Upper lobe of left lung (tissue), 6 donors: ENCODE data around the gene POMP. TPM values are rescaled to one million over a fixed set of nuclear protein-coding genes. Genes with fewer than 3 reads are reported as not detected.

ENCODE experiments used
- ATAC-seq, 2 donors: fragments of 200-7000 bp; cut with Tn5 transposase; one replicate each; pipeline ENCODE4 v1.9.1; 2022; ENCODE audit warnings: mild to moderate bottlenecking in 2 of 2, moderate library complexity in 2 of 2; ENCODE audit not compliant: low FRiP score in 2 of 2
- DNase-seq, 2 donors: peaks; one replicate each; pipeline ENCODE4 v3.0.0-alpha.2; 2019 to 2020
- H3K27ac ChIP-seq, 4 donors: fragments of 200-600 bp; sonication (generic); one replicate each; pipeline ENCODE4 v1.5.1; 2016 to 2019
- H3K27me3 ChIP-seq, 4 donors: fragments of 200-600 bp; sonication (generic); one replicate each; pipeline ENCODE4 v1.5.1; 2017 to 2019
- H3K36me3 ChIP-seq, 4 donors: fragments of 200-600 bp; sonication (generic); one replicate each; pipeline ENCODE4 v1.5.1; 2016 to 2019
- H3K4me1 ChIP-seq, 4 donors: fragments of 200-600 bp; sonication (generic); one replicate each; pipeline ENCODE4 v1.5.1; 2018 to 2019
- H3K4me3 ChIP-seq, 4 donors: fragments of 200-600 bp; sonication (generic); one replicate each; pipeline ENCODE4 v1.5.1; 2017 to 2019; ENCODE audit warnings: mild to moderate bottlenecking in 2 of 4, moderate library complexity in 1 of 4
- H3K9me3 ChIP-seq, 4 donors: fragments of 200-600 bp; sonication (generic); one replicate each; pipeline ENCODE4 v1.5.1; 2018 to 2019
- EP300 ChIP-seq, 4 donors: sonication (generic); formaldehyde crosslinking; IDR thresholded peaks; one replicate each; pipeline ENCODE4 v1.5.1; 2017; ENCODE audit warnings: antibody characterized with exemption in 4 of 4, control low read depth in 2 of 4
- POLR2A ChIP-seq, 4 donors: fragments of 450-650 bp; IDR thresholded peaks; one replicate each; pipeline ENCODE4 v1.5.1; 2016 to 2017; ENCODE audit warnings: antibody characterized with exemption in 4 of 4, mild to moderate bottlenecking in 2 of 4
- POLR2AphosphoS5 ChIP-seq, 2 donors: sonication (generic); formaldehyde crosslinking; IDR thresholded peaks; one replicate each; pipeline ENCODE4 v1.5.1; 2017; ENCODE audit warnings: antibody characterized with exemption in 2 of 2
- WGBS, 2 donors: methylation state at CpG; one replicate each; pipeline ENCODE4 v1.1.5; 2017 to 2018; 5-methylcytosine and 5-hydroxymethylcytosine counted together
- total RNA-seq, 6 donors: library from RNA; depleted of rRNA in 4 of 6; stranded (reverse); fragments of >200 nt in 4 of 6; gene quantifications; one replicate each; pipeline versions ENCODE4 v1.1.0 to v1.2.1, GENCODE V29; 2016 to 2021
- TF ChIP-seq, protein P1 (sequence below), 6 experiments: fragments of 450-650 bp in 4 of 6; fragments of 200-600 bp in 2 of 6; sonication (generic) in 2 of 6; IDR thresholded peaks; one replicate each; pipeline ENCODE4 v1.5.1; 2016 to 2019; ENCODE audit warnings: antibody characterized with exemption in 6 of 6
- donor health status: DM: no; HTN: no; CAD: no; lungs with moderate emphysema.
- donor health status: DM: no; HTN: yes; CAD: no; lungs with severe emphysema.

Gene POMP
- total RNA-seq, 6 donors from 2014 or later, result 11.5 to 59.8 (median 51.4) TPM

DNA sequence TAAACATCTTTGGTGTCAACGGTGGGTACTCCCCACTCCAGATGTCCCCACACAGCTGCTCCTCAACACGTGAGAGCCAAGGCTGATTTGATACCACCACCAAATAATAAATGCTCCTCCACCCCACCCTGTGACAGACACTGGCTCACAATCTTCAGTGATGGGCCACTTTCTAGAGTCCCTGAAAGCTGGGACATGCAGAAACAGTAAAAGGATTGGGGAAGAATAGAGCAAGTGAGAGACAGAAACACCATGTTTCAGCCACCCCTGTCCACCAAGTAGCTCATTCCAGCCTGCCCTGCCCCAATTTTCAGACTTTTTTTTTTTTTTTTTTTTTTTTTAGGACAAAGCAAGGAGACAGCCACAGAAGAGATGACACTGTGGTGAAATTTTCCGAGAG, 58.2 kb downstream of the POMP start:
- H3K36me3 ChIP-seq, result no peaks in the 10 kb centered on the region
- WGBS, 2 donors, result 64 to 83% methylated on average over 3 of the region's 3 CpGs
- no peaks in the 10 kb centered on the region for H3K27me3 ChIP-seq
- peaks cover 20 to 30% (median 25%) of the 10 kb centered on the region in 4 donors for H3K4me1 ChIP-seq
- H3K27ac ChIP-seq, result peak overlapping the region; percentile 10 to 99 (median 80)
- TF ChIP-seq POLR2AphosphoS5 (IDR thresholded peaks at IDR 0.05) (no peak), EP300 (IDR thresholded peaks at IDR 0.05) (no peak), POLR2A (IDR thresholded peaks at IDR 0.05) (no peak)
- TF ChIP-seq, protein P1, sequence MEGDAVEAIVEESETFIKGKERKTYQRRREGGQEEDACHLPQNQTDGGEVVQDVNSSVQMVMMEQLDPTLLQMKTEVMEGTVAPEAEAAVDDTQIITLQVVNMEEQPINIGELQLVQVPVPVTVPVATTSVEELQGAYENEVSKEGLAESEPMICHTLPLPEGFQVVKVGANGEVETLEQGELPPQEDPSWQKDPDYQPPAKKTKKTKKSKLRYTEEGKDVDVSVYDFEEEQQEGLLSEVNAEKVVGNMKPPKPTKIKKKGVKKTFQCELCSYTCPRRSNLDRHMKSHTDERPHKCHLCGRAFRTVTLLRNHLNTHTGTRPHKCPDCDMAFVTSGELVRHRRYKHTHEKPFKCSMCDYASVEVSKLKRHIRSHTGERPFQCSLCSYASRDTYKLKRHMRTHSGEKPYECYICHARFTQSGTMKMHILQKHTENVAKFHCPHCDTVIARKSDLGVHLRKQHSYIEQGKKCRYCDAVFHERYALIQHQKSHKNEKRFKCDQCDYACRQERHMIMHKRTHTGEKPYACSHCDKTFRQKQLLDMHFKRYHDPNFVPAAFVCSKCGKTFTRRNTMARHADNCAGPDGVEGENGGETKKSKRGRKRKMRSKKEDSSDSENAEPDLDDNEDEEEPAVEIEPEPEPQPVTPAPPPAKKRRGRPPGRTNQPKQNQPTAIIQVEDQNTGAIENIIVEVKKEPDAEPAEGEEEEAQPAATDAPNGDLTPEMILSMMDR (IDR thresholded peaks at IDR 0.05), result no peak
- ATAC-seq, result no peak
- H3K4me3 ChIP-seq, result no peak overlapping the region
- H3K9me3 ChIP-seq, result no peaks in the 10 kb centered on the region
- no peak for DNase-seq

DNA sequence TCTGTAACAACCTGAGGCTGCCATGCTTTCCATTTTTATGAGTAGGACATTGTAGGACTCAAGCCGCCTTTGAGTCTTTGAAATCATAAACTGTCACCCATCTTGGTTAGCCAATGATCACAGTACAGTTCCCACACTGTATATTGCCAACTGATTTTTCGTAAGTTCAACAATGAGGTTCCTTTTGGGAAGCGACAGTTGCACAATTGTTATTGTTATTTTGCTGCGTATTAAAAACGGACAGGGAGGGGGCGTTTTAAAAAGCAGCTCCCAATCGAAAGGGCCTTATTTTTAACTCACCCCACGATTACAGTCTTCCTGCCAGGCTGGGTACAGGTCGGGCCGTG, 59.2 kb downstream of the POMP start:
- WGBS, 2 donors, result 5 to 9% methylated on average over 8 to 10 of the region's 10 CpGs
- Histone ChIP-seq H3K27ac (peak overlapping the region; percentile 95 to 99 (median 96)), H3K36me3 (no peaks in the 10 kb centered on the region), H3K4me3 (peak overlapping the region; percentile 52 to 78 (median 66)), H3K27me3 (no peaks in the 10 kb centered on the region), H3K4me1 (peaks cover 20 to 30% (median 25%) of the 10 kb centered on the region in 4 donors), H3K9me3 (no peaks in the 10 kb centered on the region)
- ATAC-seq, result peak; percentile 3 to 29
- no peak for DNase-seq
- TF ChIP-seq POLR2A (IDR thresholded peaks at IDR 0.05) (no peak), POLR2AphosphoS5 (IDR thresholded peaks at IDR 0.05) (peak in 1 of 2 donors; percentile 88), EP300 (IDR thresholded peaks at IDR 0.05) (peak; percentile 54 to 80 (median 64))
- TF ChIP-seq, protein P1 (IDR thresholded peaks at IDR 0.05), result no peak

DNA sequence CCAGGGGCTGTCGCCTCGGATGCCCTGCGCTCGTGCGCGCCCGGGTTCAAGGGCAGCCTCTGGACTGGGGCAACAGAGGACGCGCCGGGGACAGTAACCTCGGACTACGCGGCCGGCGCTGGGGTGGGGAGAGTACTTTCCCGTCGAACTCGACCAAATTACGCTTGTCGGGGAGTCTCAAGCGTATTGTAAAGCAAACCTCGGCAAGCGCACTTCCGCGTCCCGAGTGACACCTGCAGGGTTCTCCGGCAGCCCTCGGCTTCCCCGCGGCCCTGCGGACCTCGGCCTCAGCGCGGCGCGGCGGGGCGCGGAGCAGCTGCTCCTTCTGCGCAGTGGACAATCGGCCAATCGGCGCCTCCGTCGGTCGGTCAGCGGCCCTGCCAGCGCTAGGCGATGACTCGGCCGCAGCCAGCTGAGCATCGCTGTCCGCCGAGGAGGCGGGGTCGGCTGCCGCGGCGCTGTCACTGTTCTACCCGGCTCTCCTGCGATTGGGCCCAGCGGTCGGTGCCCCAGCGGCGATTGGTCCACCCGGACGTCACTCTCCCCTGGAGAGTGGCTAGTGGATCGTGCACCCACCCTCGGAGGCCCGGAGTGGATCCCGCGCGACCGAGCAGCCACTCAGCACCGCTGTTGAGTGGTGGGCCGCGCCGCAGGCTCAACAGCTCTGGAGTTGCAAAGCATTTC, 59.8 kb downstream of the POMP start, which contains the start of gene SLC46A3:
Gene SLC46A3 (minus strand): TSS at position 428 of the 684 bp plus-strand sequence. CDS start 972 bp downstream, outside the sequence.
- peaks cover 20 to 30% (median 25%) of the 10 kb centered on the region in 4 donors for H3K4me1 ChIP-seq
- H3K4me3 ChIP-seq, result peak within 1 kb of the TSS; percentile 52 to 78 (median 66)
- TF ChIP-seq POLR2AphosphoS5 (IDR thresholded peaks at IDR 0.05) (peak; percentile 42 to 75), POLR2A (IDR thresholded peaks at IDR 0.05) (peak in 3 of 4 donors; percentile 82 to 93 (median 83)), EP300 (IDR thresholded peaks at IDR 0.05) (no peak)
- TF ChIP-seq, protein P1 (IDR thresholded peaks at IDR 0.05), result peak in 3 of 6 experiments; percentile 41 to 60 (median 60)
- H3K27ac ChIP-seq, result peak within 1 kb of the TSS; percentile 95 to 99 (median 96)
- WGBS, 2 donors, result 0% methylated on average over 29 to 59 of the region's 78 CpGs
- DNase-seq (peak; percentile 98 to 100), ATAC-seq (peak; percentile 99)
- H3K36me3 ChIP-seq, result no peaks in the 10 kb centered on the region
- H3K9me3 ChIP-seq, result no peaks in the 10 kb centered on the region
- no peaks in the 10 kb centered on the region for H3K27me3 ChIP-seq

DNA sequence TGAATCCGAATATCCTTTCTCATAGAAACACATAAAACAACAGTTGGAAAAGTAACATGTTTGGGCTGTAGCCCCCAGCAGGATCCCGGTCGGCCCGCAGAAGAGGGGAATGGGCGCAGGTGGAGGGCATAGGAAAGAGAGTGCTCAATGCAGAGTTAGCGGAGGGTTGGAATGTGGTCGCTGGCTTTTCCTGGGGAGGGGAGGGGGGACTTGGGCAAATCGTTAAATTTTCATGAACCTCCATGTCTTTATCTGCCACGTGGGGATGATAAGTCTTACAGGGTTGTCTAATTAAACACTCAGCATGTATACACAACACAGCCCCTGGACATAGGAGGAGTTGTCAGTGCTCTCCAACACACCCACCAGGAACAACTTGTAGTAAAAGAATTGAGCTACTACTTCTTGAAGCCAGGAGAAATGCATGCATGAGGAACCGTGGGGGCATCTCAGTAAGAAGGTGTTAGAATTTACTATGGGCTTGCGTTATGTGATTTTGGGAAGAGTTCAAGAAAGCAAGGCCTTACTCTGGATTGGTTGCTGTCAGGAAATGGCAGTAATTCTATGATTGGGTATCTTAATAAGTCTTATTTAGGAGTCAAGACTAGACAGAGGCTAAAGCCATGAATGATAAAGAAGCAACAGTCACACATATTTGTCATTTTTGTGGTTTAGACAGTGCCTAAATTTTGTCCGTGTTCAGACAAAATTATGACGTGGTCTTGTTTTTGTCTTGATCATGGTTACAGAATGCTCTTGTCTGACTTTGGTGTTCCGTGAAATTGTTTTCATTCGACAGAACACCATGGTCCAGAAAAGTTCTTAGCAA, 60.5 kb downstream of the POMP start:
- no peaks in the 10 kb centered on the region for H3K36me3 ChIP-seq
- WGBS, 2 donors, result 36 to 41% methylated on average over 15 of the region's 15 CpGs
- TF ChIP-seq, protein P1 (IDR thresholded peaks at IDR 0.05), result no peak
- no peak for TF ChIP-seq POLR2A (IDR thresholded peaks at IDR 0.05)
- no peak for TF ChIP-seq EP300 (IDR thresholded peaks at IDR 0.05)
- no peak for TF ChIP-seq POLR2AphosphoS5 (IDR thresholded peaks at IDR 0.05)
- no peak for DNase-seq
- H3K4me1 ChIP-seq, result peaks cover 20 to 30% (median 25%) of the 10 kb centered on the region in 4 donors
- peak overlapping the region in 3 of 4 donors; percentile 62 to 78 (median 71) for H3K4me3 ChIP-seq
- no peak for ATAC-seq
- H3K9me3 ChIP-seq, result no peaks in the 10 kb centered on the region
- peak overlapping the region; percentile 95 to 99 (median 96) for H3K27ac ChIP-seq
- H3K27me3 ChIP-seq, result no peaks in the 10 kb centered on the region
